NT2/D1 (cell line): Measurements from ENCODE around the gene AFM.

Experiments
- YY1 ChIP-seq: IDR thresholded peaks from 2 replicates; pipeline ENCODE4 v1.6.1; 2011; ENCODE audit not compliant: insufficient read length, insufficient read depth
- ZNF274 ChIP-seq: IDR thresholded peaks from 2 replicates; pipeline ENCODE4 v1.6.1; 2011; ENCODE audit warnings: mild to moderate bottlenecking, low read depth, low read length

DNA sequence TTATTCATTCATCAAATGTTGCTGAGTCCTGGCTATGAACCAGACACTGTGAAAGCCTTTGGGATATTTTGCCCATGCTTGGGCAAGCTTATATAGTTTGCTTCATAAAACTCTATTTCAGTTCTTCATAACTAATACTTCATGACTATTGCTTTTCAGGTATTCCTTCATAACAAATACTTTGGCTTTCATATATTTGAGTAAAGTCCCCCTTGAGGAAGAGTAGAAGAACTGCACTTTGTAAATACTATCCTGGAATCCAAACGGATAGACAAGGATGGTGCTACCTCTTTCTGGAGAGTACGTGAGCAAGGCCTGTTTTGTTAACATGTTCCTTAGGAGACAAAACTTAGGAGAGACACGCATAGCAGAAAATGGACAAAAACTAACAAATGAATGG is 47.2 kb upstream of the AFM start:
- TF ChIP-seq ZNF274 (no peak), YY1 (no peak)
